GM06990 (cell line): ENCODE data around the gene SLC12A9.

Experiments
- DNase-seq: peaks from one replicate; pipeline ENCODE4 v3.0.0-alpha.2; 2011; ENCODE audit not compliant: insufficient read length; ENCODE audit errors: extremely low read depth
- H3K27me3 ChIP-seq: replicated peaks from 2 replicates; pipeline ENCODE4 v1.6.0; 2011; ENCODE audit warnings: low read length; ENCODE audit not compliant: control insufficient read depth, insufficient read depth
- H3K36me3 ChIP-seq: 2 replicates; pipeline ENCODE4 v1.5.1; 2011; ENCODE audit warnings: low read length; ENCODE audit not compliant: control insufficient read depth, insufficient read depth
- H3K4me3 ChIP-seq: replicated peaks from 2 replicates; pipeline ENCODE4 v1.5.1; 2011; ENCODE audit warnings: low read depth, mild to moderate bottlenecking, control low read depth, low read length
- CTCF ChIP-seq: IDR thresholded peaks from 2 replicates; pipeline ENCODE4 v1.5.1; 2011; ENCODE audit warnings: low read length, control low read depth, mild to moderate bottlenecking, inconsistent platforms; ENCODE audit not compliant: insufficient read depth, poor library complexity, severe bottlenecking

SLC12A9 gene

GRCh38 chr7:100836812-100837098 is 15.8 kb upstream of the SLC12A9 start:
- Histone ChIP-seq H3K4me3 (peak overlapping the region; percentile 54), H3K36me3 (no peaks in the 10 kb centered on the region), H3K27me3 (no peaks in the 10 kb centered on the region)
- no peak for DNase-seq
- no peak for TF ChIP-seq CTCF

DNA sequence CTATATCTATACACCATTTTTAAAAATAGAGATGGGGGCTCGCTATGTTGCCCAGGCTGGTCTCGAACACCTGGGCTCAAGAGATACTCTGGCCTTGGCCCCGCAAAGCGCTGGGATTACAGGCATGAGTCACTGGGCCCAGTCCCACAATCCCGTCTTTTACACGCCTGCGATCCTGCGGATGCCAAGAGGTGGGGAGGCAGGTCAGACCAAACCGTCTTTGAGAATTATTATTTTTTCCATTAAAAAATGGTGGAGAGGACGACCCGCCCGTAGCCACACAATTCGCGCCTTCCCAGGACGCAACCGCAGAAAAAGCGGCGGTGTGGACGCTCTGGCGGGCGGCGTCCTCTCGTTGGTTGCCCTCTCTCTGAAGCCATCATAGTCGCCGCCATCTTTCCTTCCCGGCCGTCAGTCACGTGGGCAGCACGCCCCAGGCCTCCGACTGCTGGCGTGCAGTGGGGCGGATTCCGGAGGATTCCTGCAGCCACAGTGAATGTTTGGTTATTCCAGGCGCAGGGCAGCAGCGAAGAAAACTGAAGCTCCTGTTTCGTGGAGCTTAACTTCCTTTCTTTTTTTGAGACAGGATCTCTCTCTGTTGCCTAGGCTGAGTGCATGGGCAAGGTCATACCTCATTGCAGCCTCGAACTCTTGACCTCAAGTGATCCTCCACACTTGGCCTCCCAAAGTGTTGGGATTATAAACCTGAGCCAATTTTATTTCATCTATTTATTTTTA is 15.2 kb upstream of the SLC12A9 start:
- Histone ChIP-seq H3K27me3 (no peaks in the 10 kb centered on the region), H3K4me3 (peak overlapping the region; percentile 54), H3K36me3 (no peaks in the 10 kb centered on the region)
- TF ChIP-seq CTCF: no peak
- peak; percentile 75 for DNase-seq

DNA sequence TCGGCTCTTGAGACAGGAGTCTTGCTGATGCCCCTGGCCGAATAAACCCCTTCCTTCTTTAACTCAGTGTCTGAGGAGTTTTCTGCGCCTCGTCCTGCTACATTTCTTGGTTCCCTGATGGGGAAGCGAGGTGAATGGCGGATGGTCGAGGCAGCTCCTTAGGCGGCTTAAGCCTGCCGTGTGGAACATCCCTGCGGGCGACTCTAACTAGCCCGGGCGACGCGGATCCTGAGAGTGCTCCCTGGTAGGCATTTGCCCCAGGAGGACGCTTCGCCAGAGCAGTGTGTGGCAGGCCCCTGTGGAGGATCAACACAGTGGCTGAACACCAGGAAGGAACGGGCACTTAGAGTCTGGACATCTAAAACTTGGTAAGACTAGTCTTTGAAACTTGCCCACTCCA is 13.2 kb upstream of the SLC12A9 start:
- Histone ChIP-seq H3K27me3 (no peaks in the 10 kb centered on the region), H3K36me3 (no peaks in the 10 kb centered on the region), H3K4me3 (no peak overlapping the region)
- no peak for TF ChIP-seq CTCF
- no peak for DNase-seq

DNA sequence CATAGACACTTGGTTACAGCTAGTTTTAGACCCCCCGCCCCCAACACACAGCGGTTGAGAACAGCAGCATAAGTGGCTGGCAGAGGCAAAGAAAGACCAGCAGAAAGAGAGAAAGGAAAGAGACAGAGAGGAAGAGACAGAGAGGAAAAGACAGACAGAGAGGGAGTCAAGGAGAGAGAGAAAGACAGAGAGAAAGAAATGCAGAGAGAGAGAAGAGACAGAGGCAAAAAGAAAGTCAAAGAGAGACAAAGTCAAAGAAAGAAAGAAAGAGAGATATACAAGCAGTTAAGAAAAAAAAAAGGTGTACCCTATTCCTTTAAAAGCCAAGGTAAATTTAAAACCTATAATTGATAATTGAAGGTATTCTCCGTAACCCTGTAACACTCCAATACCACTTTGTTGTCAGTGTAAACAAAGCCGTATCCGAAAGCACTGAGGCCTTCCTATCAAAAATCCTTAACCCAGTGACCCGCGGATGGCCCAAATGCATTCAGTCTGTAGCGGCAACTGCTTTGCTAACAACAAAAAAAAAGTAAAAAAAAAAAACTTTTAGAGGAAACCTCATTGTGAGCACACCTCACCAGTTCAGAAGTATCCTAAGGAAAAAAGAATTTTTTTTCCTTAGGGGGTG is 11.9 kb upstream of the SLC12A9 start:
- H3K27me3 ChIP-seq: no peaks in the 10 kb centered on the region
- no peak for TF ChIP-seq CTCF
- no peak for DNase-seq

DNA sequence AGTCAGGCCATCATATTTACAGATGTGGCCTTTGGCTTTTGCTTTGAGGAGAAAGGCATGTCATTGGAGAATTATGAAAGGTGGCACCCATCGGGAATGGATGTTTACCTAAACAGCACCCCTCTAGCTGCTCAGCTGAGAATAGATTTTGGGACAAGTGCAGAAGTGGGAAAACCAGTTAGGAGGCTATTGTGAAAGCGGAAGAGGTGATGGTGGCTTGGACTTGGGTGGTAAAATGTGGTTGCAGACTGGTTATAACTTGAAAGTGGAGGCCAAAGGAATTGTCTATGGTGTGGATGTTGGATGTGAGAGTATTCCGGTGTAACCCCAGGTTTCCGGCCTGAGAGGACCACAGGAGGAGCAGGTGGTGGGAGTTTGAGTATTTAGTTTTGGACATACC is 5.2 kb upstream of the SLC12A9 start:
- TF ChIP-seq CTCF: no peak
- Histone ChIP-seq H3K4me3 (no peak overlapping the region), H3K36me3 (no peaks in the 10 kb centered on the region), H3K27me3 (no peaks in the 10 kb centered on the region)
- no peak for DNase-seq

More for the DNA sequence above, 11.9 kb upstream of the SLC12A9 start:
- Histone ChIP-seq H3K36me3 (no peaks in the 10 kb centered on the region), H3K4me3 (no peak overlapping the region)
